Activated CD4-positive, alpha-beta T cell treated with anti-CD3 and anti-CD28 coated beads, Interleukin-2, amount 10 ng/mL, durations not matched to agents 24 days and 14 days (primary cell): ENCODE data around the gene AK8. TPM values are rescaled to one million over a fixed set of nuclear protein-coding genes. Genes with fewer than 3 reads are reported as not detected.

ENCODE experiments used
- total RNA-seq: library from RNA; stranded (reverse); gene quantifications from 2 replicates; pipeline ENCODE4 v1.2.3, GENCODE V29; 2022

The AK8 gene
- total RNA-seq, 1 donor from 2014 or later = not detected

Other genes with a start within 250 kb of the AK8 start
- gene DDX31, start 208.3 kb downstream of the AK8 start, total RNA-seq = 28.2 and 31.8 TPM in 2 replicates
- gene GTF3C4, start 207.8 kb downstream of the AK8 start, total RNA-seq = 19.4 and 19.5 TPM in 2 replicates
- 0.91 and 0.92 TPM in 2 replicates for gene SPACA9, start 614 bp upstream of the AK8 start, total RNA-seq
- 27.9 and 33.5 TPM in 2 replicates for gene TSC1, start 66.3 kb upstream of the AK8 start, total RNA-seq
- gene GFI1B, start 100.4 kb upstream of the AK8 start, total RNA-seq = not detected in 2 replicates
- 85.4 and 92.3 TPM in 2 replicates for gene GTF3C5, start 152.7 kb upstream of the AK8 start, total RNA-seq
- gene CEL, start 183.7 kb upstream of the AK8 start, total RNA-seq = 1.8 and 2.0 TPM in 2 replicates
- 93.0 and 96.7 TPM in 2 replicates for gene RALGDS, start 243.0 kb upstream of the AK8 start, total RNA-seq